ENCODE measurements around the gene CHURC1. TPM values are rescaled to one million over a fixed set of nuclear protein-coding genes. Genes with fewer than 3 reads are reported as not detected.
A peak's percentile ranks its signal among the peaks of the same experiment; 100 is the strongest.

The CHURC1 gene
- total and polyA plus RNA-seq, 4 donors: 18.8 to 174 (median 34.6) TPM

DNA sequence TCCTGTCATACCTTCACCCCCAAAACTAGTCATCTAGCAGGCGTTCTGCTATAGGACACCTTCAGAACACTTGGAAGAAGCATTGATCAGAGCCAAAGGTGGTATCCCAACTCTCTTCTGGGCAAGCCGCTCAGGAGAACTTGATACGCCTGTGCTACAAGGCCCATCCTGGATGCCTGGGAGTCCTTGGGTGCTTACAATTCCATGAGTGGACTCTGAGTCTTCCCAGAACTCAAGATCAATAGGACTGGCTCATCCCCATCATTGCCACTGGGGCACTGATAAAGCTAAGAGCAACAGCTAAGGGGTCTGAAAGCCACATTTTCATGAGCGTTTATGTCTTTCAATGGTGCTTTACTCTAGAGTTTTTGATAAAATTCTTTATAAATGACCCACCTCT, 36.4 kb upstream of the CHURC1 start:
- Histone ChIP-seq H3K9ac (ENCODE audit: low read depth in 1 of 2, low read length in 2 of 2) (no peak overlapping the region), H3K27ac (ENCODE audit: low read depth in 1 of 2, low read length in 2 of 2) (no peak overlapping the region), H3K4me3 (ENCODE audit: low read depth in 1 of 3, low read length in 3 of 3) (no peak overlapping the region), H3K36me3 (ENCODE audit: control insufficient read depth in 4 of 4, insufficient read depth in 3 of 4, low read depth in 1 of 4, low read length in 3 of 4) (no peaks in the 10 kb centered on the region), H3K27me3 (ENCODE audit: control insufficient read depth in 4 of 4, insufficient read depth in 4 of 4, low read length in 3 of 4) (no peaks in the 10 kb centered on the region), H3K9me3 (ENCODE audit: control insufficient read depth in 4 of 4, low read length in 3 of 4) (no peaks in the 10 kb centered on the region), H3K4me1 (ENCODE audit: control insufficient read depth in 4 of 4, insufficient read depth in 4 of 4, low read length in 3 of 4) (peaks cover 8 to 13% (median 11%) of the 10 kb centered on the region in 4 donors)
- DNase-seq (ENCODE audit: low spot score): no peak
- 88% methylated on average over 4 of the region's 4 CpGs for WGBS
- TF ChIP-seq, protein P1, sequence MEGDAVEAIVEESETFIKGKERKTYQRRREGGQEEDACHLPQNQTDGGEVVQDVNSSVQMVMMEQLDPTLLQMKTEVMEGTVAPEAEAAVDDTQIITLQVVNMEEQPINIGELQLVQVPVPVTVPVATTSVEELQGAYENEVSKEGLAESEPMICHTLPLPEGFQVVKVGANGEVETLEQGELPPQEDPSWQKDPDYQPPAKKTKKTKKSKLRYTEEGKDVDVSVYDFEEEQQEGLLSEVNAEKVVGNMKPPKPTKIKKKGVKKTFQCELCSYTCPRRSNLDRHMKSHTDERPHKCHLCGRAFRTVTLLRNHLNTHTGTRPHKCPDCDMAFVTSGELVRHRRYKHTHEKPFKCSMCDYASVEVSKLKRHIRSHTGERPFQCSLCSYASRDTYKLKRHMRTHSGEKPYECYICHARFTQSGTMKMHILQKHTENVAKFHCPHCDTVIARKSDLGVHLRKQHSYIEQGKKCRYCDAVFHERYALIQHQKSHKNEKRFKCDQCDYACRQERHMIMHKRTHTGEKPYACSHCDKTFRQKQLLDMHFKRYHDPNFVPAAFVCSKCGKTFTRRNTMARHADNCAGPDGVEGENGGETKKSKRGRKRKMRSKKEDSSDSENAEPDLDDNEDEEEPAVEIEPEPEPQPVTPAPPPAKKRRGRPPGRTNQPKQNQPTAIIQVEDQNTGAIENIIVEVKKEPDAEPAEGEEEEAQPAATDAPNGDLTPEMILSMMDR (IDR thresholded peaks at IDR 0.05; ENCODE audit: low read depth, low read length, missing input control): no peak
- no peak for TF ChIP-seq RAD21 (IDR thresholded peaks at IDR 0.05)
- no peak for TF ChIP-seq RXRA (IDR thresholded peaks at IDR 0.05)
- no peak for TF ChIP-seq NR2F2 (IDR thresholded peaks at IDR 0.05)

DNA sequence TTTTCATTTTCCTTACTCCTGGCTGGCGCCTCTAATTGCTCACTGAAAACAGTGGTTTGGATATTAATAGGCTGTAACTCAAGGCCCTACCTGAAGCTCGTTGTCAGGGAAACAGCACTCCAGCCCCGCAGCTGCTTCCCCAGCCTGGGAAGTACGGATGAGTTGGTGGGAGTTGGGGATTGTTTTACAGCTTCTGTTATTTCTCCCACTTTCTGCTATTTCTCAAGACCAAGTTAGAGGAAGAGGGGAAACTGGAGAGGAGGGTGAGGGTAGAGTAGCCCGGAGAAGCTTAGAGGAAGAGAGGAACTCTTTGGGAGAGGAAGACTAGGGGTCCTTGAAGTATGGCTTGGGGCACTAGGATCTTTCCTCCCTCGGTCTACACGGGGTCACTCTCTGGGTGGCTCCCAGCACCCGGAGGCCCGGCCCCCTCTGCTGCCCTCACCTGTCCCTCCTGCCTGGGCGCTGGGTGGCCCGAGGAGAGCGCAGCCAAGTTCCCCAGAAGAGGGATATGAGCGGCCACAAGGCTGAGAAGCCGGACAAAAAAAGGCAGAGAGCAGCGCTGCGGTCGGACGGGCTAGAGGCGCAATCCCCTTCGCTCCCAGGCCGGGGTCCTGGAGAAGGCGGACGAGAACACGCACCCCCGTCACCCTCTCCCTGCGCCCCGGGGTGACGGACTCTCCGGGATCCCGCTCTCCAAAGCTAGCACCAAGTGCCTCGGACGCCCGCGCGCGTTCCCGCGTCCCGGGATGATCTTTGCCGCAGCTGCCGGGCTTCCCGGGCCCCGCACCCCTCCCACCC, 35.2 kb upstream of the CHURC1 start:
- Histone ChIP-seq H3K9ac (ENCODE audit: low read depth in 1 of 2, low read length in 2 of 2) (no peak overlapping the region), H3K9me3 (ENCODE audit: control insufficient read depth in 4 of 4, low read length in 3 of 4) (no peaks in the 10 kb centered on the region), H3K36me3 (ENCODE audit: control insufficient read depth in 4 of 4, insufficient read depth in 3 of 4, low read depth in 1 of 4, low read length in 3 of 4) (no peaks in the 10 kb centered on the region), H3K4me3 (ENCODE audit: low read depth in 1 of 3, low read length in 3 of 3) (peak overlapping the region; percentile 9 to 80 (median 37)), H3K4me1 (ENCODE audit: control insufficient read depth in 4 of 4, insufficient read depth in 4 of 4, low read length in 3 of 4) (peaks cover 8 to 13% (median 11%) of the 10 kb centered on the region in 4 donors), H3K27ac (ENCODE audit: low read depth in 1 of 2, low read length in 2 of 2) (no peak overlapping the region), H3K27me3 (ENCODE audit: control insufficient read depth in 4 of 4, insufficient read depth in 4 of 4, low read length in 3 of 4) (no peaks in the 10 kb centered on the region)
- 10% methylated on average over 43 of the region's 43 CpGs for WGBS
- no peak for DNase-seq (ENCODE audit: low spot score)
- no peak for TF ChIP-seq GABPA (IDR thresholded peaks at IDR 0.05 in 1 of 2, conservative IDR thresholded peaks at IDR 0.05 in 1 of 2)

DNA sequence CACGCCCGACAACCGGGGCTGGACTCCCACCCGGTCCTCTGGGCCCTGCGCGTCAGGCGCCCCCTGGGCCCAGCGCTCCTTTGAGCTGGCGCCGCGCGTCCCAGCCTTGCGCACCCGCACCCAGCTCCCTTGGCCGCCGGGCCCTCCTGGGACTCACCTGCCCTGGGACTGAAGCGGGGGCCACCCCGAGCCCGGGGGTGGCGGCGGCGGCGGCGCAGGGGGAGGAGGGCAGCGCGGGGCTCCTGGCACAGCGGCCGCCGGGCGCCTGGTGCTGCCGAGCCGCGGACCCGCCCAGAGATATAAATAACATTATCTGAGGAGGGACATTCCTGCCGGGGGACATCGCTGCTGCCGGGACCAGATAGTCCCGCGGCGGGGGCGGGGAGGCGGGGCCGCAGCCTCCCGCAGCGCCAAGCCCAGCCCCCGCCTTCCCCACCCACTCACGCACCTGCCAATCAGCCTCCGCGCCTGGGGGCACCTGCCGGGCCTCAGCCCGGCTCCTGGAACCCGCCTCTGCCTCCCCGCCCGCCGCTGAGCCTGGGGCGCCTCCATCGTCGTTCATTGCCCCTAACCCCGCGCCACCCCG, 34.5 kb upstream of the CHURC1 start, which contains the start of gene SPTB:
Gene SPTB (minus strand): TSS at position 273 of the 586 bp plus-strand sequence. CDS start 56,813 bp downstream, outside the sequence.
- no peak within 1 kb of the TSS for H3K27ac ChIP-seq (ENCODE audit: low read depth in 1 of 2, low read length in 2 of 2)
- no peaks in the 10 kb centered on the region for H3K36me3 ChIP-seq (ENCODE audit: control insufficient read depth in 4 of 4, insufficient read depth in 3 of 4, low read depth in 1 of 4, low read length in 3 of 4)
- H3K9me3 ChIP-seq (ENCODE audit: control insufficient read depth in 4 of 4, low read length in 3 of 4): no peaks in the 10 kb centered on the region
- peaks cover 8 to 13% (median 11%) of the 10 kb centered on the region in 4 donors for H3K4me1 ChIP-seq (ENCODE audit: control insufficient read depth in 4 of 4, insufficient read depth in 4 of 4, low read length in 3 of 4)
- TF ChIP-seq, protein P2, sequence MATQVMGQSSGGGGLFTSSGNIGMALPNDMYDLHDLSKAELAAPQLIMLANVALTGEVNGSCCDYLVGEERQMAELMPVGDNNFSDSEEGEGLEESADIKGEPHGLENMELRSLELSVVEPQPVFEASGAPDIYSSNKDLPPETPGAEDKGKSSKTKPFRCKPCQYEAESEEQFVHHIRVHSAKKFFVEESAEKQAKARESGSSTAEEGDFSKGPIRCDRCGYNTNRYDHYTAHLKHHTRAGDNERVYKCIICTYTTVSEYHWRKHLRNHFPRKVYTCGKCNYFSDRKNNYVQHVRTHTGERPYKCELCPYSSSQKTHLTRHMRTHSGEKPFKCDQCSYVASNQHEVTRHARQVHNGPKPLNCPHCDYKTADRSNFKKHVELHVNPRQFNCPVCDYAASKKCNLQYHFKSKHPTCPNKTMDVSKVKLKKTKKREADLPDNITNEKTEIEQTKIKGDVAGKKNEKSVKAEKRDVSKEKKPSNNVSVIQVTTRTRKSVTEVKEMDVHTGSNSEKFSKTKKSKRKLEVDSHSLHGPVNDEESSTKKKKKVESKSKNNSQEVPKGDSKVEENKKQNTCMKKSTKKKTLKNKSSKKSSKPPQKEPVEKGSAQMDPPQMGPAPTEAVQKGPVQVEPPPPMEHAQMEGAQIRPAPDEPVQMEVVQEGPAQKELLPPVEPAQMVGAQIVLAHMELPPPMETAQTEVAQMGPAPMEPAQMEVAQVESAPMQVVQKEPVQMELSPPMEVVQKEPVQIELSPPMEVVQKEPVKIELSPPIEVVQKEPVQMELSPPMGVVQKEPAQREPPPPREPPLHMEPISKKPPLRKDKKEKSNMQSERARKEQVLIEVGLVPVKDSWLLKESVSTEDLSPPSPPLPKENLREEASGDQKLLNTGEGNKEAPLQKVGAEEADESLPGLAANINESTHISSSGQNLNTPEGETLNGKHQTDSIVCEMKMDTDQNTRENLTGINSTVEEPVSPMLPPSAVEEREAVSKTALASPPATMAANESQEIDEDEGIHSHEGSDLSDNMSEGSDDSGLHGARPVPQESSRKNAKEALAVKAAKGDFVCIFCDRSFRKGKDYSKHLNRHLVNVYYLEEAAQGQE (IDR thresholded peaks at IDR 0.05): no peak
- TF ChIP-seq JUND (IDR thresholded peaks at IDR 0.05) (no peak), FOXA1 (IDR thresholded peaks at IDR 0.05) (no peak)
- TF ChIP-seq, protein P3, sequence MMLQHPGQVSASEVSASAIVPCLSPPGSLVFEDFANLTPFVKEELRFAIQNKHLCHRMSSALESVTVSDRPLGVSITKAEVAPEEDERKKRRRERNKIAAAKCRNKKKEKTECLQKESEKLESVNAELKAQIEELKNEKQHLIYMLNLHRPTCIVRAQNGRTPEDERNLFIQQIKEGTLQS (IDR thresholded peaks at IDR 0.05): no peak
- TF ChIP-seq, protein P4, sequence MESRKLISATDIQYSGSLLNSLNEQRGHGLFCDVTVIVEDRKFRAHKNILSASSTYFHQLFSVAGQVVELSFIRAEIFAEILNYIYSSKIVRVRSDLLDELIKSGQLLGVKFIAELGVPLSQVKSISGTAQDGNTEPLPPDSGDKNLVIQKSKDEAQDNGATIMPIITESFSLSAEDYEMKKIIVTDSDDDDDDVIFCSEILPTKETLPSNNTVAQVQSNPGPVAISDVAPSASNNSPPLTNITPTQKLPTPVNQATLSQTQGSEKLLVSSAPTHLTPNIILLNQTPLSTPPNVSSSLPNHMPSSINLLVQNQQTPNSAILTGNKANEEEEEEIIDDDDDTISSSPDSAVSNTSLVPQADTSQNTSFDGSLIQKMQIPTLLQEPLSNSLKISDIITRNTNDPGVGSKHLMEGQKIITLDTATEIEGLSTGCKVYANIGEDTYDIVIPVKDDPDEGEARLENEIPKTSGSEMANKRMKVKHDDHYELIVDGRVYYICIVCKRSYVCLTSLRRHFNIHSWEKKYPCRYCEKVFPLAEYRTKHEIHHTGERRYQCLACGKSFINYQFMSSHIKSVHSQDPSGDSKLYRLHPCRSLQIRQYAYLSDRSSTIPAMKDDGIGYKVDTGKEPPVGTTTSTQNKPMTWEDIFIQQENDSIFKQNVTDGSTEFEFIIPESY (IDR thresholded peaks at IDR 0.05): no peak
- H3K9ac ChIP-seq (ENCODE audit: low read depth in 1 of 2, low read length in 2 of 2): no peak within 1 kb of the TSS
- no peaks in the 10 kb centered on the region for H3K27me3 ChIP-seq (ENCODE audit: control insufficient read depth in 4 of 4, insufficient read depth in 4 of 4, low read length in 3 of 4)
- peak within 1 kb of the TSS; percentile 45 to 80 (median 70) for H3K4me3 ChIP-seq (ENCODE audit: low read depth in 1 of 3, low read length in 3 of 3)
- WGBS: 1% methylated on average over 61 of the region's 61 CpGs
- DNase-seq (ENCODE audit: low spot score): peak; percentile 90
